ENCODE measurements around the gene EEFSEC.

The EEFSEC gene

DNA sequence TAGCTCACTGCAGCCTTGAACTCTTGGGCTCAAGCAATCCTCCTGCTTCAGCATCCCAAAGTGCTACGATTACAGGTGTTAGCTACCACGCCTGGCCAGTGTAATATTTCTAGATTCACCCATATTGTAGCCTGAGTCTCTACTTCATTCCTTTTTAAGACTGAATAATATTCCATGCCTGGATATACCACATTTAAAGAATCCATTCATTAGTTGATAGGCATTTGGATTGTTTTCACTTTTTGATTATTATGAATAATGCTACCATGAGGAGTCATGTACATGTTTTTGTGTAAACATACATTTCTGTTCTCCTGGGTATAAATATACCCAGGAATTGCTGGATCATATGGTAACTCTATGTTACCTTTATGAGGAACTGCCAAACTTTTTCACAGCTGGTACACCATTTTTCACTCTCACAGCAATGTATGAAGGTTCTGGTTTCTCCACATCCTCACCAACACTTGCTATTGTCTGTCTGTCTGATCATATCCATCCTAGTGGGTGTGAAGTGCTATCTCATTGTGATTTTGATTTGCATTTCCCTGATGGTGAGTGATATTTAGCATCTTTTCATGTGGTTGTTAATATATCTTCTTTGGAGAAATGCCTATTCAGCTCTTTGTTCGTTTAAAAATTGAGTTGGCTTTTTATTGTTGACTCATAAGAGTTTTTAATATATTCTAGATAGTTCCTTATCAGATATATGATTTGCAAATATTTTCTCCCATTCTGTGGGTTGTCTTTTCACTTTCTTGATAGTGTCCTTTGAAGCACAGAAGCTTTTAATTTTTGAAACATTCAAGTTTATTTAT lies 32.6 kb downstream of the EEFSEC start:
- H3K36me3 ChIP-seq (ENCODE audit: insufficient read depth, low read length): no peaks in the 10 kb centered on the region
- no peaks in the 10 kb centered on the region for H3K9me3 ChIP-seq (ENCODE audit: control insufficient read depth, insufficient read depth, low read length)

DNA sequence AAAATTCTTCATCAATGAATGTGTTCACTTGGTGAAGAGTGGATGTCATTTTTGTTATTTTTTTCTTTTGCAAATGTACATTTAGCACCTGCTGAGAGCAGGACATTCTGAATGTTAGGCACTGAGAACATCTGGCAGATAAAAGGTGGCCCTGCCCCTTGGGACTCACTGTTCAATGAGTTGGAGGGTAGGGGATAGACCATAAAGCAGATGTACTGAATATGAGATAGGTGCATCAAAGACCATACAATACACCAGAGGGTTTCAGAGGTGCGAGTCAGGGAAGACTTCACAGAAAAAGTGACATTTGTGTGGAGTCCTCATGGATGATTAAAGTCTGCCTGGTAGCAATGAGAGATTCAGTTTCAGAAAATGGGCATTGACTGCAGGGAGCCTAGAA lies 34.2 kb downstream of the EEFSEC start:
- H3K9ac ChIP-seq (ENCODE audit: low read depth, low read length): no peak overlapping the region
- no peaks in the 10 kb centered on the region for H3K4me1 ChIP-seq (ENCODE audit: insufficient read depth, low read length)
- no peaks in the 10 kb centered on the region for H3K36me3 ChIP-seq (ENCODE audit: insufficient read depth, low read length)
- no peaks in the 10 kb centered on the region for H3K9me3 ChIP-seq (ENCODE audit: control insufficient read depth, insufficient read depth, low read length)

More for the DNA sequence above, 32.6 kb downstream of the EEFSEC start:
- no peak overlapping the region for H3K9ac ChIP-seq (ENCODE audit: low read depth, low read length)
- H3K4me1 ChIP-seq (ENCODE audit: insufficient read depth, low read length): no peaks in the 10 kb centered on the region

DNA sequence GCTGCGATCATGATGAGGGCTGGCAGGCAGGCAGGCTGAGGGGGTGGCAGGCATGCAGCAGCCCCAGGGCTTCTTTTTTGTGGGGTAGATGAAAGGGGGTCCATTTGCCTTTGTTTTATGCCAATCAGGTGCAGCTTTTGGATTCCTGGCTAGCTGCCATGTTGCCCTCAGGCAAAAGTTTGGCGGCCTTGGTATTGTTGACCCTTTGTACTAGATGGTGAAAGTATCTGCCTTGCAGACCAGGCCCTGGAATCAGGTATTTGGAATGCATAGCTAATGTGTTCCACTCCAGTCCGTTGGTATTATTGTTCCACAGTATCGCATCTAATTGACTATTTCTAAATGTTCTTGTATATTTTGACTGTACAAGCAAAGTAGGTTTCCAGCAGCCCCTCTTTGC lies 35.0 kb downstream of the EEFSEC start:
- Histone ChIP-seq H3K36me3 (ENCODE audit: insufficient read depth, low read length) (no peaks in the 10 kb centered on the region), H3K9me3 (ENCODE audit: control insufficient read depth, insufficient read depth, low read length) (no peaks in the 10 kb centered on the region), H3K9ac (ENCODE audit: low read depth, low read length) (no peak overlapping the region)

DNA sequence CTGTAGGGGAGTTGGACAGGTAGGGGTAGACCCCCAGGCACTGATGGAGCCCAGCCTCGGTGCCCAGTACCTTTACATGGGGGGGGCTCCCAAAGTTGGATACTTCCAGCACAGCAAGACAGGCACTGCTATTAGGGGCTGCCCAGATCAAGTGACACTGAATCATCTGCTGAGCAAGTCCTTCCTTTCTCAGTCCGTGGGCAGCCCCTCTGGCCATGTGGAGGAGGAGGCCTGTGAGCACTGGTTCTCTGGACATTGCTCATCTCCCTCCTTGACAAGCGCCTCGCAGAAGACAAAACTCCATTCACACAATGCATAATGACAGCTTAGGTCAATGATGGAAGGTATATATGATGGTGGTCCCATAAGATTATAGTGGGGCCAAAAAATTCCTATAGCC lies 35.7 kb downstream of the EEFSEC start:
- no peaks in the 10 kb centered on the region for H3K36me3 ChIP-seq (ENCODE audit: insufficient read depth, low read length)
- H3K4me1 ChIP-seq (ENCODE audit: insufficient read depth, low read length): peaks cover 6% of the 10 kb centered on the region; the same call in 1 of the 2 replicates
- no peaks in the 10 kb centered on the region for H3K9me3 ChIP-seq (ENCODE audit: control insufficient read depth, insufficient read depth, low read length)
- no peak overlapping the region for H3K9ac ChIP-seq (ENCODE audit: low read depth, low read length)

More for the DNA sequence above, 35.0 kb downstream of the EEFSEC start:
- H3K4me1 ChIP-seq (ENCODE audit: insufficient read depth, low read length): peaks cover 5% of the 10 kb centered on the region; the same call in 1 of the 2 replicates

DNA sequence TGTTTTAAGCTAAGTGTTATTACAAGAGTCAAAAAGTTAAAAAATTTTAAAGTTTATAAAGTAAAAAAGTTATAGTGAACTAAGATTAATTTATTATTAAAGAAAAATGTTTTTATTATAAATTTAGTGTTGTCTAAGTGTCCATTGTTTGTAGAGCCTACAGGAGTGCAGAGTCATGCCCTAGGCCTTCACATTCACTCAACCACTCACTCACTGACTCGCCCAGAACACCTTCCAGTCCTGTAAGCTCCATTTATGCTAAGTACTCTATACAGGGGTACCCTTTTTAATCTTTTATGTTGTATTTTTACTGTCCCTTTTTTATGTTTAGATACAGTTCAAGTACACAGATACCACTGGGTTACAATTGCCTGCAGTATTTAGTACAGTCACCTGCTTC lies 37.2 kb downstream of the EEFSEC start:
- Histone ChIP-seq H3K4me1 (ENCODE audit: insufficient read depth, low read length) (peaks cover 6% of the 10 kb centered on the region; the same call in 1 of the 2 replicates), H3K9me3 (ENCODE audit: control insufficient read depth, insufficient read depth, low read length) (no peaks in the 10 kb centered on the region), H3K36me3 (ENCODE audit: insufficient read depth, low read length) (no peaks in the 10 kb centered on the region), H3K9ac (ENCODE audit: low read depth, low read length) (no peak overlapping the region)

DNA sequence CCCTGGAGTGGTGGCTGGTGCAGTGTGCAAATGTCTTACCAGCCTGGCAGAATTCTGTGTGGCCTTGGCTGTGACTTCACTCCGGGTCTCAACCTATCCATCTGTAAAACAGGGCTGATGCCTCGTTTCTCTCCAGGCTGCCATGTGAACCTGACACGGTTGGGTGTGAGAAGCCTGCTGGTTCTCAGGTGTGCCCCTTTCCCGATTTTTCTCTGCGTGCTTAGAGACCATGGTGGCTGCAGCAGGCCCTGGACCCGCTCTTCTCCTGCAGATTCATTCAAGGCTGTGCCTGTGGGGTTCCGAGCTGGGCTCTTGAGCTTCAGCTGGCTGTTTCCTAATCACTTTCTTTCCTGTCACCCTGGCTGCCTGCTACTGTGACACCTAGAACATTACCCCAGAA lies 38.9 kb downstream of the EEFSEC start:
- Histone ChIP-seq H3K36me3 (ENCODE audit: insufficient read depth, low read length) (no peaks in the 10 kb centered on the region), H3K4me1 (ENCODE audit: insufficient read depth, low read length) (peaks cover 9% of the 10 kb centered on the region; the same call in 1 of the 2 replicates), H3K9ac (ENCODE audit: low read depth, low read length) (no peak overlapping the region), H3K9me3 (ENCODE audit: control insufficient read depth, insufficient read depth, low read length) (no peaks in the 10 kb centered on the region)

DNA sequence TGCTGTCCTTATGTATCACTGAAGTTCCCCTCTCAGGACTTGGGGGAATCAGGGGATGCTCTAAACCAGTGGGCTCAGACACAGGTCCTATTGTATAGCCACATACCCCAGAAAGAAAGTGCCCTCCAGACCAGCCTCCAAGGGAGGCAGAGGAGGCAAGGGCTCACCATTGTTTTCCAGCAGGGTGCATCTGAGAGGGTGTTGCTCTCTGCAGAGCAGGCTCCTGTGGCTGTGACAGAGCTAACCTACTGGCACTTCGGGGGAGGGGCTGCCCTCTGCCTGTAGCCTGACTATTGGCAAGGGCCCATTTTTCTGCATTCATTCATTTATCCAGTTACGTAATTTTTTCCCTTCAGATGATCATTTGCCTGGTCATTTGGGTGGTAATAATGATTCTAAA lies 39.9 kb downstream of the EEFSEC start:
- peaks cover 9% of the 10 kb centered on the region; the same call in 1 of the 2 replicates for H3K4me1 ChIP-seq (ENCODE audit: insufficient read depth, low read length)
- H3K36me3 ChIP-seq (ENCODE audit: insufficient read depth, low read length): no peaks in the 10 kb centered on the region
- H3K9me3 ChIP-seq (ENCODE audit: control insufficient read depth, insufficient read depth, low read length): no peaks in the 10 kb centered on the region
- H3K9ac ChIP-seq (ENCODE audit: low read depth, low read length): no peak overlapping the region

DNA sequence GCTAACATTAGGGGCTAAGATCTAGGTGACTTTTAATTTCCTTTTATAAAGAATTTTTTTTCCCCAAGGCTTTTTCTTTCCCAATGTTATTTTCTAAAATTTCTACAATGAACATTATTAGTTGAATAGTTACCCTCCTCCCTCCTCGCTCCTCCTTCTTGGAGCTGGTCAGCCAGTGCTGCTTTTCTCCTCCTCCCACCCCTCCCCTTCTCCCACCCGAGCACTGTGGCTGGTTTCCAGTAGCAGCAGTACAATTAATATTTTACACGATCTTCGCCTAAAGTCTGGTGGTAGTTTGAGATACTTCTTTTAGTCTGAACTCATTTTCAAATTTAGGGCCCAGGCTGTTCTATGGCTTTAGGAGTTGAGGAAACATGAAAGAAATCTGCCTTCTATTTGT lies 41.6 kb downstream of the EEFSEC start:
- Histone ChIP-seq H3K36me3 (ENCODE audit: insufficient read depth, low read length) (no peaks in the 10 kb centered on the region), H3K4me1 (ENCODE audit: insufficient read depth, low read length) (peaks cover 9% of the 10 kb centered on the region; the same call in 1 of the 2 replicates), H3K9ac (ENCODE audit: low read depth, low read length) (no peak overlapping the region), H3K9me3 (ENCODE audit: control insufficient read depth, insufficient read depth, low read length) (no peaks in the 10 kb centered on the region)

DNA sequence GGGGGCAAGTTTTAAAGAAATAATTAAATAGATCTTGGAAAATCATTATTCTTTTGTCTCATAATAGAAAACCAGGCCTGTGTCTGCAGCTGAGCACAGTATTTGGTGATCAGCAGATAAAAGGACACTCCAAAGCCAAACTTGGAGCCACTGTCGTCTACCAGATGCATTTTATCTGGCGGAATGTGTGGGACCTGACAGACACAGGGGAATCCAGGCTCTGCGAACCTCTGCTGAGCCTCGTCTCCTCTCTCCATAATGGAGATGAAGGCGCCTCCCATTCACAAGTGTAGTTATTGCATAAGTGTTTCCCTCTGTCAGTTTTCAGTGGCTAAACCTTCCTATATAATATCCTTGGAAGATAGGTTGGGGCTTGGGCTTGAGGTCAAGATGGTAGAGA lies 42.1 kb downstream of the EEFSEC start:
- Histone ChIP-seq H3K9ac (ENCODE audit: low read depth, low read length) (no peak overlapping the region), H3K9me3 (ENCODE audit: control insufficient read depth, insufficient read depth, low read length) (no peaks in the 10 kb centered on the region), H3K36me3 (ENCODE audit: insufficient read depth, low read length) (no peaks in the 10 kb centered on the region), H3K4me1 (ENCODE audit: insufficient read depth, low read length) (peaks cover 9% of the 10 kb centered on the region; the same call in 1 of the 2 replicates)

DNA sequence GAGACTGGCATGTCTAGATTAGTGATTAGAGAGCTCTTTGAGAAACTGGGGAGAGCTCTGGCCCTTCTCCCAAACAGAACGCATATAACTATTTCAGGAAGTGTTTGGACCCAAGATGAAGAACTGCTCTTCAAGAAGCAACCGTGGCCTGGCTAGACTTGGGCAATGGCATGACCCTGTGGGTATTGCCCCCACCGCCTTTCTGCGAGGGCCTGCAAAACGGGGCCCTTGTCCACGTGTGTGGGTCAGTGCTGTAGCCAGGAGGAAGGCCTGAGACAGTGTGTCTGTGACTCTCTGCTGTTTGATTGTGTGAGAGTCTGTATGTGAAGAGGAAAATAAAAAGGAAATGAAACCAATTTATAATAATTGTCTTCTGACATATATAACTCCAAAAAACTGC lies 42.5 kb downstream of the EEFSEC start:
- Histone ChIP-seq H3K9ac (ENCODE audit: low read depth, low read length) (no peak overlapping the region), H3K9me3 (ENCODE audit: control insufficient read depth, insufficient read depth, low read length) (no peaks in the 10 kb centered on the region), H3K36me3 (ENCODE audit: insufficient read depth, low read length) (no peaks in the 10 kb centered on the region), H3K4me1 (ENCODE audit: insufficient read depth, low read length) (peaks cover 9% of the 10 kb centered on the region; the same call in 1 of the 2 replicates)

DNA sequence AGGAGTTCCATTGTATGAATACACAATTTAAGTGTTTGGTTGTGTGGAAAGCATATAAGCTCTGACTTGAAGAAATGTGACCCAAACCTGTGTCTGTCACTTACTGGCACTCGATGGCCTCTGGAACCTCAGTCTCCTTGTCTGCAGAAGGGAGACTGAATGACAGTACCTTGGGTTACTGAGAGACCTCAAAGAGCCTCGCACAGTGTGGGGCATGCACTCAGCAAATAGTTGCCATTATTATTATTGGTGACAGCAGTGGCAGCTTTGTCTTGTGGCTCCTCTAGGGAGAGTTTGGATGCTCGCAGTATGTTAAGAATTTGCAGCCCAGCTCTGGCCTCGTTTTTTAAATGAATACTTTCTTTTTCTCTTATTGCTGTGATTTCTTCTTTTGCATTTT lies 43.4 kb downstream of the EEFSEC start:
- no peak overlapping the region for H3K9ac ChIP-seq (ENCODE audit: low read depth, low read length)

DNA sequence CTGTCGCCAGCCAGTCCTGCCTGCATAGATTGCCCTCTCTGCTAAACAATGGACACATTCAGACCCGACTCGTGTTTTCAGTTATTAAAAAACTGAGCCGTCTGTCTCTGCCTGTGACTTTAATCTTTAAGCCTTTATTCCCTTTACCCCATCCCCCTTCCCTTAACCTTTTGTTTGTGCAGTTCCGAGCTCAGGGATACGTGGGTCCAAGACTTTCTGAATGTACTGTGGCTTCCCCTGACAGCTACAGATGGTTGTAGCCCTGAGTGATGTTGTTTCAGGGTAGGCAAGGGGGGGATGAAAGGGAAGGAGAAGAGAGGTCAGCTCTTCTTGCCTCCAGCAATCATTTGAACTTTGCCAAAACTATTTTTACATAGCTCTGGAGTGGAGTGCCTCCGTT lies 44.6 kb downstream of the EEFSEC start:
- no peak overlapping the region for H3K9ac ChIP-seq (ENCODE audit: low read depth, low read length)
- no peaks in the 10 kb centered on the region for H3K36me3 ChIP-seq (ENCODE audit: insufficient read depth, low read length)
- no peaks in the 10 kb centered on the region for H3K9me3 ChIP-seq (ENCODE audit: control insufficient read depth, insufficient read depth, low read length)
- peaks cover 9% of the 10 kb centered on the region; the same call in 1 of the 2 replicates for H3K4me1 ChIP-seq (ENCODE audit: insufficient read depth, low read length)

More for the DNA sequence above, 43.4 kb downstream of the EEFSEC start:
- peaks cover 9% of the 10 kb centered on the region; the same call in 1 of the 2 replicates for H3K4me1 ChIP-seq (ENCODE audit: insufficient read depth, low read length)
- no peaks in the 10 kb centered on the region for H3K36me3 ChIP-seq (ENCODE audit: insufficient read depth, low read length)
- no peaks in the 10 kb centered on the region for H3K9me3 ChIP-seq (ENCODE audit: control insufficient read depth, insufficient read depth, low read length)

DNA sequence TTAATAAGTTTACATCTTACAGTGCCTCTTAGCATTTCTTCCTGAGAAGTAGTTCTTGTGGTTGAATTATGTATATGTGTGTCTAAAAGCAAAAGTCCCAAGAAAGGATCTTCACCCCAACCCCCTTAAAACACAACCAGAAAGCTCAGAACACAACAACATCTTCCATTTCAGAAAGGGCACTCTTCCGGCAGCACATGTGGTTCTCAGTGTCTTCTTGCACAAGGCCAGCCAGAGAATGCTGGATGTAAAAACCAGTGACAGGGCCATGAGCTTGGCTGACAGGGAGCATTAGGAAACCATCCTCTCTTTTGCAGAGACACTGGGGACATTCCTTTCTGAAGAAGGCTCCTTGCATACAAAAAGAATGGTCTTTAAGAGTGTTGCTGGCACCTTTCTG lies 45.0 kb downstream of the EEFSEC start:
- Histone ChIP-seq H3K4me1 (ENCODE audit: insufficient read depth, low read length) (peaks cover 5% of the 10 kb centered on the region; the same call in 1 of the 2 replicates), H3K9me3 (ENCODE audit: control insufficient read depth, insufficient read depth, low read length) (no peaks in the 10 kb centered on the region), H3K36me3 (ENCODE audit: insufficient read depth, low read length) (no peaks in the 10 kb centered on the region), H3K9ac (ENCODE audit: low read depth, low read length) (no peak overlapping the region)

DNA sequence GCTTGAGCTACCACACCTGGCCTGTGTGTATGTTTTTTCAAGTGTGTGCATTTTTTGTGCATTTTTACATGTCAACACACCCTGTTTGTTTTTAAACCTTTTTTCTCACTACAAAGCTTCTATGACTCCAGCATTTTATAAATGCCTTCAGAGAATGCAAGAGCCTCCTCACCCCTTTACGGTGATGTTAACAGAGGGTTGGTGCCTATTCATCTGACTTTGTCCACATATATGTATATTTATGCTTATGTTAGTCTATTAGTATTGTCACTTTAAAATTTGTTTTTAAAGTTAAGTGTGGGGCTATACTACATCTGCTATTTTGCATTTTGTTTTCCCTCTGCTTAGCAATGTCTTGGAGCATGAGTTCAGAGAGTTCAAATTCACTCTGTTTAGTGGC lies 45.8 kb downstream of the EEFSEC start:
- Histone ChIP-seq H3K4me1 (ENCODE audit: insufficient read depth, low read length) (peaks cover 3% of the 10 kb centered on the region; the same call in 1 of the 2 replicates), H3K36me3 (ENCODE audit: insufficient read depth, low read length) (no peaks in the 10 kb centered on the region), H3K9me3 (ENCODE audit: control insufficient read depth, insufficient read depth, low read length) (no peaks in the 10 kb centered on the region), H3K9ac (ENCODE audit: low read depth, low read length) (no peak overlapping the region)

DNA sequence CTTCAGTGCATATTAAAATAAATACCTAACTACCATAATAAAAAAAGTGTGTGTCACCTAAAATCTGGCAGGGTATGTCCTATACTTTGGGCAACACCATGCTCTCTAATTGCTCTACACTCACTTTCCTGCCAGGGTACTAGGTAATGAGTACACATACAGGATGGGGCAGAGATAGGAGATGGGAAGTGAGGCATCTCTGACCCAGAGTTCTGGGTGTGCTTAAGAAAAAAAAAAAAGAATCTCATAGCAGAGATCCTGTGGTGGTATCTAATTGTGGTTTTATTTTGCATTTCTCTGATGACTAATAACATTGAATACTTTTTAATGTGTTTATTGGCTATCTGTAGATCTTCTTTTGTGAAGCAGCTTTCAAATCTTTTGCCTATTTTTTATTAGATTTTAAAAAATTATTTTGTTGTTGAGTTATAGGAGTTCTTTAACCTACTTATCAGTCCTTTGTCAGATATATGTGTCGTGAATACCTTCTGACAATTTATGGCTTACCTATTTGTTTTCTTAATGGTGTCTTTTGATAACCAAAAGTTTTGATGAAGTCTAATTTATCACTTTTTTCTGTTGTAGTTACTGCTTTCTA lies 48.0 kb downstream of the EEFSEC start:
- Histone ChIP-seq H3K36me3 (ENCODE audit: insufficient read depth, low read length) (no peaks in the 10 kb centered on the region), H3K9me3 (ENCODE audit: control insufficient read depth, insufficient read depth, low read length) (no peaks in the 10 kb centered on the region), H3K4me1 (ENCODE audit: insufficient read depth, low read length) (0 out of 2 replicates have a peak, but pooled peaks cover 3% of the 10 kb centered on the region), H3K9ac (ENCODE audit: low read depth, low read length) (no peak overlapping the region)

All from ES-I3 (cell line).